SK-N-SH treated with all-trans-retinoic acid at 6 μM for 48 hours (cell line): ENCODE data around the gene ZSCAN18.

ENCODE experiments used
- ISL1 ChIP-seq: fragments of 250-450 bp; sonication (Bioruptor Pico); IDR thresholded peaks from 2 replicates; pipeline ENCODE4 v2.1.2; 2022; ENCODE audit warnings: mild to moderate bottlenecking, moderate library complexity
- RARB ChIP-seq: fragments of 250-450 bp; sonication (Bioruptor Pico); IDR thresholded peaks from 2 replicates; pipeline ENCODE4 v1.8.0; 2021; ENCODE audit warnings: mild to moderate bottlenecking, moderate library complexity
- TOX ChIP-seq: fragments of 250-450 bp; sonication (Bioruptor Pico); IDR thresholded peaks from 2 replicates; pipeline ENCODE4 v1.8.0; 2021; ENCODE audit warnings: mild to moderate bottlenecking, moderate library complexity, borderline replicate concordance
- ZFP3 ChIP-seq: fragments of 250-450 bp; sonication (Bioruptor Pico); IDR thresholded peaks from 2 replicates; pipeline ENCODE4 v1.5.0; 2020; ENCODE audit warnings: mild to moderate bottlenecking, moderate library complexity
- ZFP30 ChIP-seq: fragments of 450-650 bp; formaldehyde crosslinking; IDR thresholded peaks from 2 replicates; pipeline ENCODE4 v1.5.0; 2022; ENCODE audit warnings: mild to moderate bottlenecking, moderate library complexity
- ZNF565 ChIP-seq: fragments of 450-650 bp; formaldehyde crosslinking; conservative IDR thresholded peaks from 2 replicates; pipeline ENCODE4 v1.5.0; 2020; ENCODE audit warnings: low read depth, mild to moderate bottlenecking, moderate library complexity
- TF ChIP-seq, protein P1 (sequence below): fragments of 250-450 bp; sonication (Bioruptor Pico); IDR thresholded peaks from 2 replicates; pipeline ENCODE4 v1.8.0; 2020; ENCODE audit warnings: mild to moderate bottlenecking, moderate library complexity, borderline replicate concordance
- TF ChIP-seq, protein P2 (sequence below): fragments of 250-450 bp; sonication (Bioruptor Pico); IDR thresholded peaks from 2 replicates; pipeline ENCODE4 v1.5.1; 2021; ENCODE audit warnings: mild to moderate bottlenecking, moderate library complexity
- TF ChIP-seq, protein P3 (sequence below): fragments of 250-450 bp; sonication (Bioruptor Pico); IDR thresholded peaks from 2 replicates; pipeline ENCODE4 v1.5.0; 2020; ENCODE audit warnings: mild to moderate bottlenecking, moderate library complexity
- TF ChIP-seq, protein P4 (sequence below): fragments of 250-450 bp; sonication (Bioruptor Pico); IDR thresholded peaks from 2 replicates; pipeline ENCODE4 v1.5.1; 2020; ENCODE audit warnings: low read depth, mild to moderate bottlenecking, moderate library complexity

DNA sequence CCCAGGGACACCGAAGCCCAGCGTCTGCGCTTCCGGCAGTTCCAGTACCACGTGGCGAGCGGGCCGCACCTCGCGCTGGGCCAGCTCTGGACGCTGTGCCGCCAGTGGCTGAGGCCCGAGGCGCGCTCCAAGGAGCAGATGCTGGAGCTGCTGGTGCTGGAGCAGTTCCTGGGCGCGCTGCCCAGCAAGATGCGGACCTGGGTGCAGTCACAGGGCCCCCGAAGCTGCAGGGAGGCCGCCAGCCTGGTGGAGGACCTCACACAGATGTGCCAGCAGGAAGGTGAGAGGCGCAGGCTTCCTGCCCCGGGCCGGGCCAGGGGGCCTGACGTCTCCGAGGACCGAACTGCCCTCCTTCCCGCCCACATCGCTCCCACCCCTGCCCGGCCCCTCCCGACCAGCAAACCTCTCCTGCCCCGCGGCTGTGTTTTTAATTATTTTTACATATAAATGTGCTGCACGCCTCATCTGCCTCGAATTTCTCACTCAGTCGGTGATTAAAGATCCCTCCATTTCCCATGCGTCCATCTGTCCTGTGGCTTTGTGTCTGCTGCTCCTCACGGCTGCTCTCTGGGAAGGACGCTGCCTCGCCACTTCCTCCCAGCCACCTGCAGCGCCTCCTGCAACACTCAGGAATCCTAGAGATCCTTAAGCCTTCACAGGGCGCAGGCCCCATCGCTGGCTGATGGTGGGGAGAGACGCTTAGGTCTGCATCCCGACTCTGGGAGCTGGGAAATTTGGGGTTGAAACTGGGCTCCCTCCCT lies 59.9 kb downstream of the ZSCAN18 start:
- TF ChIP-seq ZFP30 (CRISPR knock-in tag) (no peak), RARB (CRISPR knock-in tag) (no peak), TOX (no peak), ZNF565 (CRISPR knock-in tag) (no peak), ISL1 (CRISPR knock-in tag) (no peak), ZFP3 (CRISPR knock-in tag) (no peak)
- TF ChIP-seq, protein P1, sequence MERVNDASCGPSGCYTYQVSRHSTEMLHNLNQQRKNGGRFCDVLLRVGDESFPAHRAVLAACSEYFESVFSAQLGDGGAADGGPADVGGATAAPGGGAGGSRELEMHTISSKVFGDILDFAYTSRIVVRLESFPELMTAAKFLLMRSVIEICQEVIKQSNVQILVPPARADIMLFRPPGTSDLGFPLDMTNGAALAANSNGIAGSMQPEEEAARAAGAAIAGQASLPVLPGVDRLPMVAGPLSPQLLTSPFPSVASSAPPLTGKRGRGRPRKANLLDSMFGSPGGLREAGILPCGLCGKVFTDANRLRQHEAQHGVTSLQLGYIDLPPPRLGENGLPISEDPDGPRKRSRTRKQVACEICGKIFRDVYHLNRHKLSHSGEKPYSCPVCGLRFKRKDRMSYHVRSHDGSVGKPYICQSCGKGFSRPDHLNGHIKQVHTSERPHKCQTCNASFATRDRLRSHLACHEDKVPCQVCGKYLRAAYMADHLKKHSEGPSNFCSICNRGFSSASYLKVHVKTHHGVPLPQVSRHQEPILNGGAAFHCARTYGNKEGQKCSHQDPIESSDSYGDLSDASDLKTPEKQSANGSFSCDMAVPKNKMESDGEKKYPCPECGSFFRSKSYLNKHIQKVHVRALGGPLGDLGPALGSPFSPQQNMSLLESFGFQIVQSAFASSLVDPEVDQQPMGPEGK (CRISPR knock-in tag) = no peak
- TF ChIP-seq, protein P2, sequence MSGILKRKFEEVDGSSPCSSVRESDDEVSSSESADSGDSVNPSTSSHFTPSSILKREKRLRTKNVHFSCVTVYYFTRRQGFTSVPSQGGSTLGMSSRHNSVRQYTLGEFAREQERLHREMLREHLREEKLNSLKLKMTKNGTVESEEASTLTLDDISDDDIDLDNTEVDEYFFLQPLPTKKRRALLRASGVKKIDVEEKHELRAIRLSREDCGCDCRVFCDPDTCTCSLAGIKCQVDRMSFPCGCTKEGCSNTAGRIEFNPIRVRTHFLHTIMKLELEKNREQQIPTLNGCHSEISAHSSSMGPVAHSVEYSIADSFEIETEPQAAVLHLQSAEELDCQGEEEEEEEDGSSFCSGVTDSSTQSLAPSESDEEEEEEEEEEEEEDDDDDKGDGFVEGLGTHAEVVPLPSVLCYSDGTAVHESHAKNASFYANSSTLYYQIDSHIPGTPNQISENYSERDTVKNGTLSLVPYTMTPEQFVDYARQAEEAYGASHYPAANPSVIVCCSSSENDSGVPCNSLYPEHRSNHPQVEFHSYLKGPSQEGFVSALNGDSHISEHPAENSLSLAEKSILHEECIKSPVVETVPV (CRISPR knock-in tag) = no peak
- TF ChIP-seq, protein P3, sequence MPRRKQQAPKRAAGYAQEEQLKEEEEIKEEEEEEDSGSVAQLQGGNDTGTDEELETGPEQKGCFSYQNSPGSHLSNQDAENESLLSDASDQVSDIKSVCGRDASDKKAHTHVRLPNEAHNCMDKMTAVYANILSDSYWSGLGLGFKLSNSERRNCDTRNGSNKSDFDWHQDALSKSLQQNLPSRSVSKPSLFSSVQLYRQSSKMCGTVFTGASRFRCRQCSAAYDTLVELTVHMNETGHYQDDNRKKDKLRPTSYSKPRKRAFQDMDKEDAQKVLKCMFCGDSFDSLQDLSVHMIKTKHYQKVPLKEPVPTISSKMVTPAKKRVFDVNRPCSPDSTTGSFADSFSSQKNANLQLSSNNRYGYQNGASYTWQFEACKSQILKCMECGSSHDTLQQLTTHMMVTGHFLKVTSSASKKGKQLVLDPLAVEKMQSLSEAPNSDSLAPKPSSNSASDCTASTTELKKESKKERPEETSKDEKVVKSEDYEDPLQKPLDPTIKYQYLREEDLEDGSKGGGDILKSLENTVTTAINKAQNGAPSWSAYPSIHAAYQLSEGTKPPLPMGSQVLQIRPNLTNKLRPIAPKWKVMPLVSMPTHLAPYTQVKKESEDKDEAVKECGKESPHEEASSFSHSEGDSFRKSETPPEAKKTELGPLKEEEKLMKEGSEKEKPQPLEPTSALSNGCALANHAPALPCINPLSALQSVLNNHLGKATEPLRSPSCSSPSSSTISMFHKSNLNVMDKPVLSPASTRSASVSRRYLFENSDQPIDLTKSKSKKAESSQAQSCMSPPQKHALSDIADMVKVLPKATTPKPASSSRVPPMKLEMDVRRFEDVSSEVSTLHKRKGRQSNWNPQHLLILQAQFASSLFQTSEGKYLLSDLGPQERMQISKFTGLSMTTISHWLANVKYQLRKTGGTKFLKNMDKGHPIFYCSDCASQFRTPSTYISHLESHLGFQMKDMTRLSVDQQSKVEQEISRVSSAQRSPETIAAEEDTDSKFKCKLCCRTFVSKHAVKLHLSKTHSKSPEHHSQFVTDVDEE (CRISPR knock-in tag) = no peak
- TF ChIP-seq, protein P4, sequence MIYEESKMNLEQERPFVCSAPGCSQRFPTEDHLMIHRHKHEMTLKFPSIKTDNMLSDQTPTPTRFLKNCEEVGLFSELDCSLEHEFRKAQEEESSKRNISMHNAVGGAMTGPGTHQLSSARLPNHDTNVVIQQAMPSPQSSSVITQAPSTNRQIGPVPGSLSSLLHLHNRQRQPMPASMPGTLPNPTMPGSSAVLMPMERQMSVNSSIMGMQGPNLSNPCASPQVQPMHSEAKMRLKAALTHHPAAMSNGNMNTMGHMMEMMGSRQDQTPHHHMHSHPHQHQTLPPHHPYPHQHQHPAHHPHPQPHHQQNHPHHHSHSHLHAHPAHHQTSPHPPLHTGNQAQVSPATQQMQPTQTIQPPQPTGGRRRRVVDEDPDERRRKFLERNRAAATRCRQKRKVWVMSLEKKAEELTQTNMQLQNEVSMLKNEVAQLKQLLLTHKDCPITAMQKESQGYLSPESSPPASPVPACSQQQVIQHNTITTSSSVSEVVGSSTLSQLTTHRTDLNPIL (CRISPR knock-in tag) = no peak
